Stimulated activated CD4-positive, alpha-beta T cell treated with anti-CD3 and anti-CD28 coated beads, Interleukin-1b, Interleukin-23, amount 100 ng/mL, for 48 hours (primary cell): ENCODE data around the gene DLK1.

Experiments
- DNase-seq: peaks from one replicate; pipeline ENCODE4 v3.0.0-alpha.2; 2020

The DLK1 gene

DNA sequence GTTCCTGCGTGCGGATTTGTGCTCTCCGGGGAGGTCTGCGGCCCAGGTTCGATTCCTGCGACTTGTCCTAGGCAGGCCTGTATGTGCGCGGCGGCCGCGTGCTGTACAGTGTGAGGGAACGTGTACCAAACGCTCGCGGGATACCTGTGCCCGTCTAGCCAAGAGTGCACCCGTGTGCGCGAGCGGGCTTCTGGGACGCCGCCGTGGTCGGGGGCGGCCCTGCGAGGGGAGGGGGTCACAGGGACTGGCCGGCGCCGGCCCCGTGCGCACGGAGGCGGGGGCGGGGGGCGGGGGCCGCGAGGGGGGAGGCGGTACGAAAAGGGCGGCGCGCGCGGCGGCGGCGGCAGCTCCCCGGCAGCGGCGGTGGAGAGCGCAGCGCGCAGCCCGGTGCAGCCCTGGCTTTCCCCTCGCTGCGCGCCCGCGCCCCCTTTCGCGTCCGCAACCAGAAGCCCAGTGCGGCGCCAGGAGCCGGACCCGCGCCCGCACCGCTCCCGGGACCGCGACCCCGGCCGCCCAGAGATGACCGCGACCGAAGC, at the start of gene DLK1:
DLK1 (plus strand) TSS at position 343 of the 536 bp plus-strand sequence; CDS start at position 520, 177 bp downstream.
- no peak for DNase-seq

DNA sequence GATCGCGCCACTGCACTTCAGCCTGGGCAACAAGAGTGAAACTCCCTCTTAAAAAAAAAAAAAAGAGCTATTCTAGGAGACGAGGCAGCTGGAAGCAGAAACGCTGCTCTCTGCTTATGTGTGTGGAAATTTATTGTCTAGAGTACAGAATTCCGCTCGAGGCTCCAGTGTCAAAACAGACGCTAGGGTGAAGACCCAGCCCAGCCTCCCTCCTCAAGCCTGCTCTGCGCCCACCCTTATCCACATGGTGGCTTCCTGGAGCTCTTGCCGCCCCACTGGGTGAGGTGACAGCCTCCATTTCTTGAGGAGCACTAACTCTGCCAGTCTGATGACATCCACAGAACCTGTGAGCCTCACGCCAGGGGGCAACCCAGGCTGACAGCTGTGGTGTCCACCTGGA, 49.5 kb upstream of the DLK1 start:
- no peak for DNase-seq

DNA sequence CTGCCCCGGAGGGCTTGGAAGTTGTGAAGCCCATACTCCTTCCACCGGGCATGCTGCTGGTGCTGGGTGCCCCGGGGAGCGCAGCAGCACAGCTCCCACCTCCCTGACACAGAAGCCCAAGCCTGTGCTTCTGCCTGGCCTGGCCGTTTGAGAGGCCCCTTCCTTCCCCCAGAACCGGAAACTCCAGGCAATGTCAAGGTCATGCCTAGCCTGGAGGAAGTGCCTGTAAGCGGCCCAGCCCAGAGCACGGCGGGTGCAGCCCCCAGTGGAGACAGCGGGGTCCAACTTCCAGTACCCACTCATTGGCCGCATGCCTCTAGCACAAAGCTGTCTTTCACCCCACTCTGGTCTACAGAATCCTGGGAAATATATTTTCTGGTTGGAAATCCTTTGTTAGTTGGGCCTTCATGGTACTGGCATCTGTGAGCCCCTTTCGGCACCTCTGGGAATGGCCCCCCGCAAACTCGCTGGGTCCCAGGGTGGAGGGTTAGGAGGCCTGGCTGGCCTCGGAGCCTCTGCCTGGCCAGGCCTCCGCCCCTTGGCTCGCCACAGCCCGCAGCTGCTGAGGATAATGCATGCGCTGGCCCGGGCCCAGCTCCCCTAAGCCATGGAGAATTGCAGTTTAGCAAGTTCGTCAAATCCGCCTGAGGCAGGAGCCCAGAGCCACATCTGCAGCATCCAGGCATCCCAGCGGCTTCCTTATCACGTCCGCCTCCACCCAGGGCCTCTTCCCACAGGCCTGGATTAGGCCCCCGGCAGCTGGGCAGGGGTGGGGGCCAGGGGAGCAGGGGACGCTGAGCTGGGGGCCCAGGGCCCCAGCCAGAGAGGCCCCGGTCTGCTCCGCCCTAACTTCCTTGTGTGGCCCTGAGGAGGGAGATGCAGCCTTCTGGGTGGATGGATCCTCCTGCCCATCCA, 48.9 kb upstream of the DLK1 start:
- no peak for DNase-seq

DNA sequence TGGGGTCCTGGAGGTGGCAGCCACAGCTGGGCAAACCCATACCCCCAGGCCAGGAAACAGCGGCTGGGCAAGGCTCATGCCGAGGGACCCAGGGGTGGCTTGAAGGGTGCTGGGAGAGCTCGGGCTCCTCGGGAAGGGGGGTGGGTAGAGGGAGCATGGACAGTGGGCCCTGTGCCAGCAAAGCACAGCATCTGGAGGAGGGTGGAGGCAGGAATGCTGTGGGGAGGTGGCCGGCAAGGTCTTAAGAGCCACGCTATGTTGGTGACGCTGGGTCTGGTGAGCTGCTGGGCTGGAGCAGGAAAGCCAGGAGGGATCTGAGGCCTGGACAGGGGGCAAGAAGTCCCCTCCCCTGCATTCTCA, 48.2 kb upstream of the DLK1 start:
- no peak for DNase-seq

DNA sequence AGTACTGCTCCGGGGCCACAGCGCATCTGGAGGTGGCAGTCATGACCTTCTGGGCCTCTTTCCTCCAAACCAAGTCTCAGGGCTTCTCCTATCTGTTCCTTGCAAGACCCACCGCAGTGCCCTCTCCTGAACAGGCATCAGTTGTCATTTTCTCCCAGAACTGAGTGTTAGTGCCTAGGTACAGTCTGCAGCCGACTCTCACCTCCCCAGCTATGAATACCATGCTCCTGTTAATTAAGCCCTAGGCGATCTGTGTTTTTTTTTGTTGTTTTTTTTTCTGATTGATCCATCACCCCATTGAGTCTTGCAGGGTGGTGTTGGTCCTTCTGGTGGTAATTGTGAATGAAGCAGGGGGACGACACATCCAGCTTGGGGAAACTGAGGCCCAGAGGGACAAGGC, 47.5 kb upstream of the DLK1 start:
- DNase-seq: no peak

DNA sequence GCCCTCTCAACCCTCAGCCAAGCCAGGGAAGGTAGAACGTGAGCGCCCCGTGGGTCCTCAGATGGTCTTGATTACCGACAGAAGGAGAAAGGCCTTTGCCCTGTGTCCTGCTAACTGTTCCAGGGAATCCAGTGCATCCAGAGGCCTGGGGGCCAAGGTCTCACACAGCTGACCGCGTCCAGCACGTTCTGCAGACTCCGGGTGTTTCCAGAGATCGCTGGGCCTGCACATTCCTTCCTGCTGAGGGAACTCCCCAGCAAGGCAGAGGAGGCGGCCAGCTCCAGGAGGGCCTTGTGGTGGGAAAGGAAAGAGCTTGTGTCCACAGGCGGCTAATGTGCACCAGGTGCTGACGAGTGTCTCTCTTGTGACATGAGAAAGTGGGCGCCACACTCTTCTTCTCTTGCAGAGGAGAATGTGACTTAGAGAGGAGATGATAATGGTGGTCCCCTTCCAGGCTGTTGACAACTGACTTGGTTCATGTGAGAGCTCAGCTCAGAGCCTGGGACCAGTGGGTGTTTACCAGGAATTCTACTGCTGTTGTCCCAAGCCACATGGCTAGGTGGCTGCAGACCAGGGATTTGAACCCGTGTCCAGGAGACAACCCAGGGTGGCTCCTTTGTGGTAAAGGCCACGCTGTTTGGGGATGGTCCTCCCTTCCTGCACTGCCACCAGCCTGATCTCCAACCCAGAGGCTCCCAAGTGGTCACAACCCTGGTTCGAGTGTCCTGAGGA, 46.8 kb upstream of the DLK1 start:
- DNase-seq: no peak

DNA sequence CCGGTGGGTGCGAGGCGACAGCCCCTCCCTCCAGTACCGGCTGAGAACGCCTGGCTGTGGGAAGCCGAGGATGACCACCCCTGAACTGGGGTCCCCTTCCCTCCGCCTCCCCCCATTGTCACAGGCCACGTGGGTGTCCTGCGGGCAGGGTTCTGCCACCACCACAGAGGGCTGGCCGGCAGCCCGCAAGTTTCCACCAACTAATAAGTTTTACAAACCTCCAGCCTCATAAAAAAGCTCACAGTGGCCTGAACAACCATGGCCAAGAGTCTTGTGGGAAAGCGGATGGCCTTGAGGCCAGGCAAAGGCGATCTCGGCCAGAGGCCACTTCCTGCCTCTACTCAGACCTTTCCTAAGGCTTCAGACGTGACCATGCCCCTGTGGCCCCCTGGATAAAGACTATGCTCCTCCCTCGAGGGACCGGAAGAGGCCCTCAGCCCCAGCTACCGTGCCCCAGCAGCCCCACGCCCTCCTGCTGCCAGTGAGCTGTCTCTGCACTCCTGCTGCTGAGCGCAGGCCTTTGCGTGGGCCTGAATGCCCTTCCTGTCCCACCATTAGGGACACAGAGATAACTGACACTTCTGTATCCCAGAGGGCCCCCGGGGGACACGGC, 46.1 kb upstream of the DLK1 start:
- no peak for DNase-seq

DNA sequence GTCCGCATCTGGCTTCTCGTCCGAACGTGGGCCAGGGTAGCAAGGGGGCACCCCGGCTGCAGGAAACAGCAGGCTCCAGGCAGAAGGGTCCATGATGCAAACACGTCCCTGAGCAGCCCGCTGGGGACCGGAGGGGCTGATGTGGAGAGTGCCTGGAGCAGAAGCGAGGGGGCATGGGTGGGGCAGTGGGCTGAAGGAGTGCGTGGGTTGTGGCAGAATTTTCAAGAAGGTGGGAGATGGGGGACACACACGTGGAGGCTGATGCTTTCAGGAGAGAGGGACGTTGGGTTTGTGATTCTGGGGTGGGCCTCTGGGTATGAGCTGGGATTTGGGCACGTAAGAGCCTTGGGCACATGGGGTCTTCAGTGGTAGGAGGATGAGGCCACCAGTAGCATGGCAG, 45.6 kb upstream of the DLK1 start:
- DNase-seq: no peak

DNA sequence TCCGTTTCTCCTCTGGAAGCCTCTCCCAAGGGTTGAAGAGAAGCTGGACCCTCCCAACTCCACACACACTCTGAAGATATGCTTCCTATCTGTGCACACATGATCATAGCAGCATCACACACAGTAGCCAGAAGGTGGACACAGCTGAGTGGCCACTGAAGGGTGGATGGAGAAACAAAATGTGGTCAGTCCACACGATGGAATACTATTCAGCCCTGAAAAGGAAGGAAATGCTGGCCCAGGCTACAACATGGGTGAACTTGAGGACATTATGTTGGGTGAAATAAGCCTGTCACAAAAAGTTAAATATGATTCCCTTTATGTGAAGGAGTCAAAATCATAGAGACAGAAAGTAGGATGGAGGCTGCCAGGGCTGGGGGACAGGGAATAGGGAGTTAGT, 43.9 kb upstream of the DLK1 start:
- no peak for DNase-seq

DNA sequence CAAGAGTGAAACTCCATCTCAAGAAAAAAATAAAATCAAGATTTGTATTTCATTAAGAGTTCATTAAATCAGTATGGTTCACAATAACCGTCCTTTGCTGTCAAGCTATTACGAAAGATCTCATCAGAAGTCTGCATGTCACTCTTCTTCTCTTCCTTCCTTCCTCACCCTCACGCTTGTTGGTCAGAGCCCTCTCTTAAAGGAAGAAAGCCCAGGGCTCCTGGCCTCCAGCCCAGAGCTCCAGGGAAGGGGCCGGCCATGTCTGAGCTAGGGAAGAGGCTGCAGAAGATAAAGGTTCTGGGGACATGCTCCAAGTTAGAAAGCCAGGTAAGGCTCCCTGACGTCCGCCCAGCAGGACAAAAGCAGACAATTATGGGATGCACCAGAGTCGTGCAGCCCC, 43.1 kb upstream of the DLK1 start:
- no peak for DNase-seq

DNA sequence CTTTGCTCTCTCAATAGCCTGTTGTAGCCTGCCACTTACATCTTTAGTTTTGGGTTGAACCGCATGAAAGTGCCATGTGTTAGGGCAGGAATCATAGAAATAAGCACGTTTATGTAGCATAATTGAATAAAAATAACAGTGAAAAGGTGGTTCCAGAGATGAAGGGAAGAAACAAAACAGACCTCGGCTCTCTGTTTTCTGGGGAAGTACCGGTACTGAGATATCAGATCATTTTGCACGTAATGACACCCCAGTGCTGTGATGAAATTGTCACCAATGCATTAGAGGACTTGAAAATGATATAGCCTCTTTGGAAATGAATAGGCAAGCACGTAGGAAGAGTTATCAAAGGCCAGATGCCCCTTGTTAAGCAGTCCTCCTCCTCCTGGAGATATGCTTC, 42.5 kb upstream of the DLK1 start:
- no peak for DNase-seq

DNA sequence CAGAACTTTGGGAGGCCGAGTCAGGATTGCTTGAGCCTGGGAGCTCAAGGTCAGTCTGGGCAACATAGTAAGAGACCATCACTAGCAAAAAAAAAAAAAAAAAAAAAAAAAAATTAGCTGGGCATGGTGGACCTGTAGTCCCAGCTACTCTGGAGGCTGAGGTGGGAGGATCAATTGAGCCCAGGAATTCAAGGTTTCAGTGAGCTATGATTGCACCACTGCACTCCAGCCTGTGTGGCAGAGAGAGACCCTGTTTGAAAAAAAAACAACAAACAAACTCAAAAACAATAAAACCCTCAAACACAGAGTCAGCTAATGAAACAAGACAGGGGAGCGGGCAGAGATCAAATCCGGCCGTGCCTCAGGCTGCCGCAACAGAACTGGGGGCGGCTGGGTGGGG, 41.7 kb upstream of the DLK1 start:
- no peak for DNase-seq

DNA sequence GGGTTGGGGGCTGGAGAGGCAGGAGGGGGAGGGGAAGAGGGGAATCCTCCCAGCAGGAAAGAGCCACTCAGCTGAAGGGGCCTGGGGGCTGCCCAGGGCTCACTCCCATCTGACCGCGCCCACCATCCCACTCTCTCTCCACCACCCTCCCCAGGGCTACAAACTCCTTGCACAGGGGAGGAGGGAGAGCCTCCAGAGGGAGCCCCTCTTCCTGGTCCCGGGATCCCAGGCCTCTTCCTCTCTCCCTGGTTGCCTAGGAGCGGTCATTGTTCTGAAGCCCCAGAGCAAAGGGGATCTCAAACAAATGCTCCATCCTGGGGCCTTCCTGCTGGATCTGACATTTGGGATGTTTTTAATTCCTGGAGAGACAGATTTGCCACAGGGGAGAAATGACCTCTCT, 39.8 kb upstream of the DLK1 start:
- DNase-seq: no peak

DNA sequence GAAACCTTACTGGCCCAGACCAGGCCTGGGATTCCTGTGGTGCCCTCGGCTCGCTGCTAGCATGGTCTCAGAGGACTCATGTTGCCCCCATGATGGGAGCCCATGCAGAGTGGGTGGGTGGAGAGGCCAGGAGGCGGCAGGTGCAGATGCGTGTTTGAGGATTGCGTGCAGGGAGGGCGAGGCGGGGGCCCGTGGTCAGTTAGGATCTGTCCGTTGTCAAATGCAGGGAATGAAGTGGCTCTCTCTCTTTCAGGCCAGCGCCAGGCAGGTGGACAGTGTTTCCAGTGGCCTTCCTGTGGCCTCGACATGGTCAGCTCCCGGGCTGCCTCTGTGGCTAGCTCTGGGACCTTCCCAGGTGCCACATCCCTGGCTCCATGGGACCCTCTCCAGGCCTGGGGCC, 39.3 kb upstream of the DLK1 start:
- no peak for DNase-seq

DNA sequence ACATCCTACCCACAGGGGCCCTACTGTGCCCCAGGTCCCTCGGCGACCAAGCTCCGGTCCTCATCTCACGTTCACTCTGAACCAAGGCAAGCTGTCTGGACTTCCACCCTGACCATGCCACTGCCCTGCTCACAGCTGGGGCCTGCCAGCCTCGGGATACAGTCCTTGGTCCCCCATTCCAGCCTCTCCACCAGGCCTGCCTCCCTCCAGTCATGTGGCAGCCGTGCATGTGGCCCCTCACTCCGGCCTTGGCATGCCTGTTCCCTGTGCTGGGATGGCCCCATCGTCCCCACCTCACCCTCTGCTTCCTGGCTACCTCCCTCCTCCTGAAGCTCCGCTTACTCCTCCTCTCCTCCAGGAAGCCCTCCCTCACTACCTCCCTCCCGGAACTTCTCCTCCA, 38.6 kb upstream of the DLK1 start:
- DNase-seq: no peak

DNA sequence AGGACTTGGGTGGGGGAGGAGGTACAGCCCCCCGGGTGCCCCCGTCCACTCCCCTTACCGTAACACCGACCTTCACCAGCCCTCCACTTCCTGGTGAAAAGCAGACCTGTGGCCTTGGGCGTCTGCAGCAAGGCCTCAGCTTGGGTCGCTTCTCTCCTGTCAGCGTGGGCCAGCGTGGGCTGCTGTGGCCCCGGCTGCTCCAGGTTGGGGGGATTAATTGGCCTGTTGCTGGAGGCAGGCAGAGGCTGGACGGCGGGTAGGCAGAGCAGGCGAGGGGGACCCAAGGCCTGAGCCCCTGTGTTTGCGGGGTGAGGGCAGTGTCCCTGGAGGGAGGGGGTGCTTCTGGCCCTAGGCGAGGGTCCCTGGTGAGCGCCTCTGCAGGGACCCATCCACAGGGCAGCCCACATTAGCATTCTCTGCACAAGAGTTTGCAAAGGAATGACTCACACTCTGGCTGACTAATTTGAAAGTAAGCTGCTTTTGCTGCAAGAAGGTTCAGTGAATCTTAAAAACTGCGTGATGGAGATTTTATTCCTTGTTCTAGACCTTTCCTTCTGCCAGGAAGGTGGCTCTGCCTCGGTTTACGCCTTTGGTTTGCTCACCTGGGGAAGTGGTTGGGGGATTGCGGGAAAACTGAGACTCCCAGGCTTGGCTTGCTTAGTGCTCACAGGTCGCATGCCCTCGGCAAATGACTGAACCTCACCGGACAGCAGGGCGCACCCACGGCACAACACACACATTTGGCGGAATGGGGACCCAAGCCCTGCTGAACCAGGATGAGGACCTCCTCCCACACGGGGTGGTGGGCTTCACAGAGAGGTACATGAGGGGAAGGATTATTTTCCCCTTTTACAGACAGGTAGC, 37.9 kb upstream of the DLK1 start:
- no peak for DNase-seq

DNA sequence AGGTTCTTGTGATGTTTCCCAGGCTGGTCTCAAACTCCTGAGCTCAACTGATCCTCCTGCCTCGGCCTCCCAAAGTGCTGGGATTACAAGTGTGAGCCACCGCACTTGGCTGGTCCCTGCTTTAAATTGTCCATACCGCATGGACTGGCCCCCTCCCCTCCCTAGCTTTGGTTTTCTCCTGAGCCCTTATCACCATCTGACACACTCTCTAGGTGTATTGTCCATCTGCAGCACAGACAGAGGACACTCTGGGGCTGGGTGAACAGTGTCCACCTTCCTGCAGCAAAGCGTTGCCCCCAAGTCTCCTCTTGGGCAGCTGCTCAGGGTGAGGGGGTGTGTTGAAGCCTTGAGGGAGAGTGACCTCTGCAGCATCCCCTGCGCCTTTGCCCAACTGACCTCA, 36.0 kb upstream of the DLK1 start:
- DNase-seq: no peak

DNA sequence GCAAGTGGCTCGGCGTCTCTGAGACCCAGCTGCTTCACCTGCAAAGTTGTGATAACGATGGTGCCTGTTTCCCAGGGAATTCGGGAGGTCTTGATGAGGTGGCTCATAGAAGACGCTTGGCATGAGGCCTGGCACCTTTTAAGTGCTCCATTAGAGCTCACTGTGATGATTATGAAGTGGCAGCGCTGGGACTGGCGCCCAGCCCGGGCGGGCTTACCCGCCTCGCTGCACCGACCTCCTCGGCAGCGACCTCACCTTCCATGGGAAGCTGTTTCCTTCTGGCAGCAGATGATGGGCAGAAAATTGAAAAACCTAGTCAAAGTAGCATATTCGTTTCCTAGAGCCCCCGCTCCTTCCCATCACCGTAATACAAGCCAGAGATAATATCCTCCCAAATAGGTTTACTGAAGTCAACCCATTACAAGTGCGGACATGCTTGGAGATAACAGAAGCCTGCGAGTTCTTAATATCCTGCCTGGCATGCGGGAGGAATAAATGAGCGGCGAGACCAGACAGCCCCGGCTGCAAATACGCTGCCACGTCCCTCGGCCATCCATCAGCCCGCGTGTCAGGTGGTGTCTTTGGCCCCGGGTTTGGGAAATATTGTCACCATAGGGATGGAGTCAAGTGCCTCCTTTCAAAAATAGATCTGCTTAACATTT, 35.2 kb upstream of the DLK1 start:
- no peak for DNase-seq

DNA sequence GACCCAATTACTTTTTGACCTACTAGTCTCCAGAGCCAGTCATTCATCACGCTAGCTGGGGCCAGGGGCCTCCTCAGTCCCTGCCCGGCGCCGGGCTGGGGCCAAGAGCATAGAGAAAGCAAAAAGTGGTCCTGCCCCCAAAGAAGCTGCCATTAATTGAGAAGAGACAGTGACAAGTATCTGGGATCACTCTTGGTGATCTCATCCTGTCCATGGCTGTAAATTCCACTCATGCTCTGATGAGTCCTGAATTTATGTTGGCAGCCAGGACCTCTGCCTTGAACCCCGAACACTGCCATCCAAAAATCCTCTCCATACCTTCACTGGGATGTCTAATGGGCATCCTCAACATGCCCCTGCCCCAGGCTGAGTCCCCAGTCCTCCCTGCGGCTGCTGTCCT, 34.4 kb upstream of the DLK1 start:
- DNase-seq: no peak

DNA sequence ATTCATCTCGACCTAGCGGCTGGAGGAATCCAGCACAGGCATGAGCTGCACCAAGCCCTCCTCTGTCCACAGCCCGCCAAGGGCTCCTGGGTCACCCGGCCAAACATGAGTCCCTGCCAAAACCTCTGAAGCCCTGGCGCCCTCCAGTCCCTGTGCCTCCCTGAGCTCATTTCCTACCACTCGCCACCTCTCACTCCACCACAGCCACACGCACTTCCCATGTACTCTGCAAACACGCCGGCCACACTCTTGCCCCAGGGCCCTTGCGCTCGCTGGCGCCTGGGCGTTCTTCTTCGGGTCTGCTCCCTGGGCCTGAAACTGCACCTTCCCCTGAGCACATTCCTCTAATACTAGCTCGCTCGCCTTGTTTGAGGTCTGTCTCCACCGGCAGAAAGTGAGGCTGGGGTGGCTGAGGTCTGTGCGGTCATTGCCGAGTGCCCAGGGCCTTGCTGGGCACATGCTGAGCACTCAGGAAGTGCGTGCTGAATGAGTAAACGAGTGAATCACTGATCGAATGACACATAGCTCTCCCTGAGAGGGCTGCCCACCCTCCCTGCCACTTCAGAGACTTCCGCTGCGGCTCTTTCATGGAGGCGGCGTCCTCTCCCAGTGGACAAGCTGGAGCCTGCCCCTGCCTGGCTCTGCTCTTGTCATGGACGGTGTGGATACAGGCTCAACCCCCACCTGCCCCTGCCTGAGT, 33.7 kb upstream of the DLK1 start:
- no peak for DNase-seq

DNA sequence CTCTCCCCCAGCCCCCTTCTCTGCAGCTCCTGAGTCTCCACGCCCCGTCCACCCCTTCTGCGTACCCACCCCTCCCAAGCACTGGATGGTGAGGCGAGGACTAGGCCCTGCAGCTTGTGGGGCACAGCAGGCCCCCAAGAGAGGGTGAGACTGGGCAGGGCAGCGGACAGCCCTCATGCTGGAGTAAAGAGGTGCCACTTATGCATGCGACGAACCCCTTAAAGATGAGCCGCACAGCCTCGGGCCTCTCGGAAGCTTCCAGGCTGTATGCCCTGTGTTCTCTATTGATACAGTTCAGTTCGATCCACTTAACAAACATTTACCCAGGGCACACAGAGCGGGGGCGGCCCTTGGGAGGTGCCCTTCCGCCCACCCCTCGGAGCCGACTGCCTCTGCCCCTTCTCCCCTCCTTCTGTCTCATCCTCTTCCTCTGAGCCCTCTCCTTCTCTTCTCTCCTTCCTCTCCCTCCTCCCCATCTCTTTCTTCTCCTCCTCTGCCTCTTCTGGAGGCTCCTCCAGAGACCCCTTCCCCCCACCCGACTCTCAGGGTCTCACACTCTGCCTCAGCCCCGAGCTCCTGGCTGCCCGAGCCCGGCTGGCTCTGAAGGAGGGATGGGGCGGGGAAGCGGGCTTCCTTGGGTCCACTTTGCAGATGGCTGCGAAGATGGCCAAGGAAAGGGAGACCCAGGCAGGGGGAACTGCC, 32.7 kb upstream of the DLK1 start:
- no peak for DNase-seq
